ENCODE measurements around the gene GRB10.

DNA sequence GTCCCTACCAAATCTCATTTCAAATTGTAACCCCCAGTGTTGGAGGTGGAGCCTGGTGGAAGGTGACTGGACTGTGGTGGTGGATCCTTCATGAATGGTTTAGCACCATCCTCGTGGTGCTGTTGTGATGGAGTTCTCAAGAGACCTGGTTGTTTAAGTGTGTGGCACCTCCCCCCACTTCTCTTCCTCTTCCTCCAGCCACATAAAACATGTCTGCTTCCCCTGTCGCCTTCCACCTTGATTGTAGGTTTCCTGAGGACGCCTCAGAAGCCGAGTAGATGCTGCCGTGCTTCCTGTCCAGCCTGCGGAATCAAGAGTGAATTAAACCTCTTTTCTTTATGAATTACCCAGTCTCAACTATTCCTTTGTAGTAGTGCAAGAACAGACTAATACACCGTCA, 21.0 kb downstream of the GRB10 start:
- TF ChIP-seq POLR2AphosphoS5 (IDR thresholded peaks at IDR 0.05; ENCODE audit: low read depth) (no peak), NANOG (IDR thresholded peaks at IDR 0.05; ENCODE audit: borderline replicate concordance) (no peak)
- TF ChIP-seq, protein P1, sequence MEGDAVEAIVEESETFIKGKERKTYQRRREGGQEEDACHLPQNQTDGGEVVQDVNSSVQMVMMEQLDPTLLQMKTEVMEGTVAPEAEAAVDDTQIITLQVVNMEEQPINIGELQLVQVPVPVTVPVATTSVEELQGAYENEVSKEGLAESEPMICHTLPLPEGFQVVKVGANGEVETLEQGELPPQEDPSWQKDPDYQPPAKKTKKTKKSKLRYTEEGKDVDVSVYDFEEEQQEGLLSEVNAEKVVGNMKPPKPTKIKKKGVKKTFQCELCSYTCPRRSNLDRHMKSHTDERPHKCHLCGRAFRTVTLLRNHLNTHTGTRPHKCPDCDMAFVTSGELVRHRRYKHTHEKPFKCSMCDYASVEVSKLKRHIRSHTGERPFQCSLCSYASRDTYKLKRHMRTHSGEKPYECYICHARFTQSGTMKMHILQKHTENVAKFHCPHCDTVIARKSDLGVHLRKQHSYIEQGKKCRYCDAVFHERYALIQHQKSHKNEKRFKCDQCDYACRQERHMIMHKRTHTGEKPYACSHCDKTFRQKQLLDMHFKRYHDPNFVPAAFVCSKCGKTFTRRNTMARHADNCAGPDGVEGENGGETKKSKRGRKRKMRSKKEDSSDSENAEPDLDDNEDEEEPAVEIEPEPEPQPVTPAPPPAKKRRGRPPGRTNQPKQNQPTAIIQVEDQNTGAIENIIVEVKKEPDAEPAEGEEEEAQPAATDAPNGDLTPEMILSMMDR (conservative IDR thresholded peaks at IDR 0.05; ENCODE audit: low read depth in 2 of 2): no peak

All from GM23338 (cell line).